NCI-H526 (cell line): Measurements from ENCODE around the gene ZNF732.
"Not testable (repeated sequence)": the region's sequence is repeated elsewhere in the genome, so short reads cannot be mapped to it uniquely, and the experiment has no call there.

ENCODE experiments used
- DNase-seq, 2 experiments: peaks; one replicate each; lab custom pipeline; 2025; lab: John Stamatoyannopoulos, UW

The ZNF732 gene

GRCh38 chr4:304969-305680 lies at the start of gene ZNF732:
Gene ZNF732 (minus strand): TSS chr4:305474. CDS start chr4:305310, 164 bp downstream.
- no peak for DNase-seq

GRCh38 chr4:340011-340410 lies 34.7 kb upstream of the ZNF732 start:
- no peak for DNase-seq

GRCh38 chr4:338759-339097 lies 33.5 kb upstream of the ZNF732 start:
- DNase-seq, result no peak

- peak in 1 of 2 experiments; percentile 62 for DNase-seq
Measured at GRCh38 chr4:337932-338758, 32.9 kb upstream of the ZNF732 start.

GRCh38 chr4:337143-337931 lies 32.1 kb upstream of the ZNF732 start, which contains the start of gene ZNF141:
Gene ZNF141 (plus strand): TSS chr4:337814. CDS start chr4:337984, 170 bp downstream.
- peak; percentile 93 for DNase-seq

DNA sequence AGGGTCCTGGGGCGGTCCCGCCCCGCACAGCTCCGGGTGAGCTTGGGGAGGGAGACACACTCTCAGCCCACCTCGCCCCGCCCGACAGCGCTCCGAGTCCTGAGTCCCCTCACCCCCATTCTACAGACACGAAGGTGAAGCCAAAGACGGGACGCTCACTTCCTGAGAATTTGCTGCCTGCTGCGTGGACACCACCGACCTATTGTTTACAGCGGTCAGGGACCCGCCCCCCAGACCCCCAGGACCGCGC lies 31.5 kb upstream of the ZNF732 start:
- peak in 1 of 2 experiments; percentile 36 for DNase-seq

GRCh38 chr4:336099-336892 lies 31.0 kb upstream of the ZNF732 start:
- no peak for DNase-seq

DNA sequence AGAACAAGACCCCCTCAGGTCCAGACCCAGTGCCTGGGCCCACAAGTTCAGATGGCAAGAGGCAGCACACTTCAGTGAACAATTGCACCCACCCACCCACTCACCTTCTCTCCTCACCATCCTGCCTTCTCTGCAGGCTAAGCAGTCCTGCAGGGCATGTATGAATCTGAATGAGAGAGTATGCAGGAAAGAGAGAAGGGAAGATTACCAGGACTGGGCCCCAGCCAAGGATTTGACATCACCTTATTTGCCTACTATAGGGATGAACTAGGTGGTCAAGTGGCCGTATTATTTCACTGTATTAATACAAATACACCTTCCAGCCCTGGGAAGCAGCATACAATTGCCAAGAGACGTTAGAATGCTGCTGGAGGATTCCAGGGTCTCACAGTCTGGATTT lies 30.2 kb upstream of the ZNF732 start:
- DNase-seq, result no peak

DNA sequence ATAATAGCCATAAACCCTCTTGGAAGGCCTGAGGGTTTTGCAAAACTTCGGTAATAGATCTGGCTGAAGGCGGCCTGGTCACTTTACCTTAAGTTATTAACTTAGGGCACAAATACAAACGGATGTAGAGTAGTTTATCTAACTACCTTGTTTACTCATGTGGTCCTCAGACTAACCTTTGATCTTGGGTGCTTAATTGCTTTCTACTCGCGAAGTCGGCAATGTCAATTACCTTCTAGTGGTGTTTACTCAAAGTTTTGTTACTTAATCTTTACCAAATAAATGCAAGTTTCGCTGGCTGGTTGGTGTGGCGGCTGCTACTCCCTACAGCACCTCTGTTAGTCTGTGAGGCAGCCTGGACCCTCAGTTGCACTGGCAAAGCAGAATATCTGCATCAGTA lies 23.5 kb upstream of the ZNF732 start:
- DNase-seq, result no peak

DNA sequence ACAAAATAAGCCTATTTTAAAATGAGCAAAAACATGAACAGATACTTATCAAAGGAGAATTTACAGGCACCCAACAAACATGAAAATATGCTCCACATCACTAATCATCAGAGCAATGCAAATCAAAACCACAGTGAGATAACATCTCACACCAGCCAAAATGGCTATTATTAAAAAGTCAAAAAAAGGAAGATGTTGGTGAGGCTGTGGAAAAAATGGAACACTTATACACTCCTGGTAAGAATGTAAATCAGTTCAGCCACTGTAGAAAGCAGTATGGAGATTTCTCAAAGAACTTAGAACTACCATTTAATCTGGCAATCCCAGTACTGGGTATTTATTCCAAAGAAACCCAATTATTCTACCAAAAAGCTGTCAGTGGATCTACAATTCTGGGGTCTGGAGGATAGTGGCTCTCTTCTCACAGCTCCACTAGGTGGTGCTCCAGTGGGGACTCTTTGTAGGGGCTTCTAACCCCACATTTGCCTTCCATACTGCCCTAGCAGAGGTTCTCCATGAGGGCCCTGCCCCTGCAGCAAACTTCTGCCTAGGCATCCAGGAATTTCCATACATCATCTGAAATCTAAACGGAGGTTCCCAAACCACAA lies 9.1 kb upstream of the ZNF732 start:
- DNase-seq, result no peak

- no peak for DNase-seq
Measured at GRCh38 chr4:309807-310206, 4.5 kb upstream of the ZNF732 start.

GRCh38 chr4:306551-306961 lies 1.3 kb upstream of the ZNF732 start:
- DNase-seq, result no peak

DNA sequence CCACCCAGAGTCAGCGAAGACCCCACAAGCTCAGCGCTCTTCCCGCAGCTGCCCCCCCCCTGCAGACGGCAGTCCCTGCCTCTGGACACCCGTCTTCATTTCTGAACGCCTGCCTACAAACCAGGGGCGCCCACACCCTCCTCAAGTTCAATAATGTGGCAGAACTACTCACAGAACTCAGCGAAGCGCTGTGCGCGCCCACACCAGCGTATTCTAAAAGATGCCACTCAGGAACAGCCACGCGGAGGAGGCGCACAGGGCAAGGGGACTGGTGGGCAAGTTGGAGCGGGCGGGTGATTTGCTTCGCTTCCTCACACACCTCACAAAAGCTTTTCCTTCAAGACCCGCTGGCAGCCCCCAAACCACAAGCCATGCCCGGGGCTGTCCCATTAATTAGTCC lies 758 bp downstream of the ZNF732 start:
- not testable (repeated sequence) for DNase-seq

DNA sequence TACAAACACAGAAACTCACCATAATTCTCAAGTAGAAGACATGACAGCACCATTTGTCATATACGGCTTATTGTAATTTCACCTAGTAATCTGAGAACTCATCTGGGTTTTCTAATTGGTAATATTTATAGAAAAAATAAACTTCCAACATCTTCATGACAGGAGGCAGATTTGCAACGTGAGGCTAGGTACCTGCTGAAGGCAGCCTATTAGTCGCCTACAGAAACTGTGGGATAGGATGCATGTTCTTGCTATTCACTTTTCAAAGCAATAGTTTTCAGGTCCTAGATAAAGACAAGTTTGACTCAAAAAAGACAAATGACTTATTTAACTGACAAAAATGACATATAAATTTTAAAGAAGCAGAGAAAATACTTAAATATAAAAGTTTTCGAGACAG lies 2.9 kb downstream of the ZNF732 start:
- no peak for DNase-seq

GRCh38 chr4:294732-295131 lies 10.5 kb downstream of the ZNF732 start:
- no peak for DNase-seq

GRCh38 chr4:288891-289290 lies 16.4 kb downstream of the ZNF732 start:
- DNase-seq, result no peak

DNA sequence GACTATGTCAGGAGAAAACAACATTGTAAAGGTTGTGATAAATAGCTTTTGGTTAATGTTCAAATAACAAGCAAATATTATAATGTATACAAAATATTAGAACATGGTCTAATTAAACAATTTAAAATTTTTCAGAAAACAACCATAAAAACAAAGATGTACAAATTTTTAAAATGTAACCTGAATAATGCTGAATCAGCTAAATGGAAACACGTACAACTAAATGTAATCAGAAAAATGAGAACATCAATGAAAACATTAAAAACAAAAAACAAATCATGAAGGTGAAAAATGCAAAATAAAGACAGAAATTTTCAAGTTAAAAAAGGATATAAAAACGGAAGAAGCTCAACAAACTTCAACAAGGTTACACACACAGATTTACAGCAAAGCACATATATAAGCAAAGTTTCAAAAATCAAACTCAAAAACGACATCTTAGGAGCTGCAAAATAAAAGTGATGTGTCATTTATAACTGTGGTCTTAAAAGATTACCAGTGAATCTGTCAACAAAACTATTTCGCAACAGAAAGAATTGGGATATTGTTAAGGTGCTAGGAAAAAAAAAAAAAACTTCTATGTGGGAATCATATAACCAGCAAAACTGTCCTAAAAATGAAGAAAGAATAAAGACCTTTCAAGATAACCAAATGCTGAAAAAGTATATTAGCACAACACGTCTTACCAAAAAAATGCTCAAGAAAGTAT lies 31.8 kb downstream of the ZNF732 start:
- no peak for DNase-seq

DNA sequence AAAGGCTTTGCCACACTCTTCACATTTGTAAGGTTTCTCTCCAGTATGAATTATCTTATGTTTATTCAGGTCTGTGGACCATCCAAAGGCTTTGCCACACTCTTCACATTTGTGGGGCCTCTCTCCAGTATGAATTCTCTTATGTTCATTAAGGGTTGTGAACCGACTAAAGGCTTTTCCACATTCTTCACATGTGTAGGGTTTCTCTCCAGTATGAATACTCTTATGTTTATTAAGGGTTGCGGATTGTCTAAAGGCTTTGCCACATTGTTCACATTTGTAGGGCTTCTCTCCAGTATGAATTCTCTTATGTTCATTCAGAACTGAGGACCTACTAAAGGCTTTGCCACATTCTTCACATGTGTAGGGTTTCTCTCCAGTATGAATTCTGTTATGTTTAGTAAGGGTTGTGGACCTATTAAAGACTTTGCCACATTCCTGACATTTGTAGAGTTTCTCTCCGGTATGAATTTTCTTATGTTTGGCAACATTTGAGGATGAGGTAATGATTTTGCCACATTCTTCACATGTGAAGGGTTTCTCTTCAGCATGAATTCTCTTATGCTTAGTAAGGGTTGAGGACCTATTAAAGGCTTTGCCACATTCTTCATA lies 33.7 kb downstream of the ZNF732 start:
- no peak for DNase-seq

GRCh38 chr4:259240-259639 lies 46.0 kb downstream of the ZNF732 start:
- peak in 1 of 2 experiments; percentile 36 for DNase-seq

DNA sequence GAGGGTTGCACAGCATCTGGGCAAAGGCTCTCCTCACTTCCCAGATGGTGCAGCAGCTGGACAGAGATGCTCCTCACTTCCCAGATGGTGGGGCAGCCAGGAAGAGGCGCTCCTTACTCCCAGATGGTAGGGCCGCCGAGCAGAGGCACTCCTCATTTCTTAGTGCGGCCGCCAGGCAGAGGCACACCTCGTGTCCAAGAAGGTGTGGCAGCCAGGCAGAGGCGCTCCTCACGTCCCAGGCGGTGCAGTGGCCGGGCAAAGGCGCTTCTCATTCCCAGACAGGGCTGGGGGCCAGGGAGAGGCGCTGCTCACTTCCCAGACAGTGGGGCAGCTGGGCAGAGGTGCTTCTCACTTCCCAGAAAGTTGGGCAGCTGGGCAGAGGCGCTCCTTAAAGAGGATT lies 48.8 kb downstream of the ZNF732 start:
- DNase-seq, result no peak
